K562 (cell line): ENCODE measurements around the gene LAMA2. TPM values are rescaled to one million over a fixed set of nuclear protein-coding genes. Genes with fewer than 3 reads are reported as not detected.

ENCODE experiments used
- ATAC-seq: fragments of 200-7000 bp; cut with Tn5 transposase; 3 replicates; pipeline ENCODE4 v1.9.1; 2020; ENCODE audit warnings: moderate library complexity
- BruUV-seq: library from RNA; stranded (reverse); fragments of 400-500 nt; replicated peaks from 2 replicates; lab custom pipeline; 2021; lab: Mats Ljungman, UMichigan
- CTCF ChIA-PET: fragments of 300-600 bp; formaldehyde crosslinking; extraction: SDS; loops from one replicate; lab custom pipeline; 2021; ENCODE audit warnings: low intra/inter-chr PET ratio; lab: Yijun Ruan, JAX
- POLR2A ChIA-PET: fragments of 300-600, 350-650 bp; sonication (Branson Sonifier 250); formaldehyde crosslinking; extraction: SDS; loops from one replicate; lab custom pipeline; 2021; ENCODE audit warnings: antibody characterized with exemption, inconsistent platforms; lab: Yijun Ruan, JAX
- DNase-seq, 4 experiments: peaks; one replicate each; pipeline versions ENCODE4 v3.0.0 to v3.0.0-alpha.2; 2011 to 2018; ENCODE audit warnings: low spot score in 3 of 4, mixed read lengths in 3 of 4; ENCODE audit errors: extremely low read depth in 1 of 4
- FAIRE-seq: peaks from 2 replicates; lab custom pipeline; 2011; peaks lifted over from hg19 to GRCh38; lab: Jason Lieb, UNC
- H2AFZ ChIP-seq: 2 replicates; pipeline ENCODE4 v1.6.0; 2011; ENCODE audit warnings: low read depth, low read length, control low read depth, inconsistent platforms
- H3K27ac ChIP-seq: fragments of 200-600 bp; 3 replicates; pipeline ENCODE4 v1.8.0; 2011; ENCODE audit warnings: low read depth, mild to moderate bottlenecking, control low read depth, inconsistent platforms, low read length, moderate library complexity, mixed read lengths; ENCODE audit errors: extremely low read depth
- H3K27me3 ChIP-seq, 2 experiments: fragments of 300-600 bp in 1 of 2; 2 replicates in 1 of 2; 3 replicates in 1 of 2; pipeline versions ENCODE4 v1.6.0 to v1.8.0; 2011; ENCODE audit warnings: inconsistent platforms in 2 of 2, low read length in 2 of 2, mild to moderate bottlenecking in 1 of 2, mixed read lengths in 1 of 2, moderate library complexity in 1 of 2; ENCODE audit not compliant: control insufficient read depth in 2 of 2, insufficient read depth in 2 of 2
- H3K36me3 ChIP-seq: fragments of 300-600 bp; 3 replicates; pipeline ENCODE4 v1.8.0; 2011; ENCODE audit warnings: mild to moderate bottlenecking, low read length, inconsistent platforms; ENCODE audit not compliant: control insufficient read depth, insufficient read depth
- H3K4me1 ChIP-seq, 2 experiments: fragments of 200-600 bp in 1 of 2; replicated peaks in 1 of 2; 2 replicates in 1 of 2; 3 replicates in 1 of 2; pipeline versions ENCODE4 v1.5.1 to v1.8.0; 2011; ENCODE audit warnings: inconsistent platforms in 2 of 2, low read length in 2 of 2, mild to moderate bottlenecking in 1 of 2, mixed read lengths in 1 of 2, moderate library complexity in 1 of 2; ENCODE audit not compliant: control insufficient read depth in 2 of 2, insufficient read depth in 2 of 2
- H3K4me2 ChIP-seq: 2 replicates; pipeline ENCODE4 v1.6.1; 2011; ENCODE audit warnings: low read length, control low read depth, inconsistent platforms, mixed read lengths; ENCODE audit not compliant: insufficient read depth
- H3K4me3 ChIP-seq: fragments of 200-600 bp; sonication (generic), shearing (Covaris generic); 2 replicates; pipeline ENCODE4 v1.5.1; 2016; ENCODE audit warnings: control low read depth, inconsistent platforms
- H3K79me2 ChIP-seq: fragments of 200-600 bp; 3 replicates; pipeline ENCODE4 v1.8.0; 2011; ENCODE audit warnings: low read length, inconsistent platforms; ENCODE audit not compliant: control insufficient read depth, insufficient read depth
- H3K9ac ChIP-seq, 2 experiments: 2 replicates each; pipeline versions ENCODE4 v1.6.0 to v1.6.1; 2011; ENCODE audit warnings: low read depth in 2 of 2, low read length in 2 of 2, control low read depth in 1 of 2, inconsistent platforms in 1 of 2, mild to moderate bottlenecking in 1 of 2, mixed read lengths in 1 of 2; ENCODE audit not compliant: insufficient read depth in 1 of 2
- H3K9me1 ChIP-seq: one replicate; pipeline ENCODE4 v1.6.0; 2011; ENCODE audit warnings: inconsistent platforms, mild to moderate bottlenecking, low read length, moderate library complexity; ENCODE audit not compliant: control insufficient read depth, insufficient read depth
- H3K9me3 ChIP-seq: replicated peaks from 2 replicates; pipeline ENCODE4 v1.5.1; 2011; ENCODE audit warnings: low read depth, low read length, inconsistent platforms; ENCODE audit not compliant: control insufficient read depth, insufficient read depth
- H4K20me1 ChIP-seq: replicated peaks from 2 replicates; pipeline ENCODE4 v1.6.1; 2011; ENCODE audit warnings: low read length, inconsistent platforms, mixed read lengths; ENCODE audit not compliant: control insufficient read depth, insufficient read depth
- CBFA2T3 ChIP-seq: fragments of 450-650 bp; IDR thresholded peaks from 2 replicates; pipeline ENCODE4 v1.6.1; 2017
- CBFB ChIP-seq: sonication (generic); formaldehyde crosslinking; IDR thresholded peaks from 2 replicates; pipeline ENCODE4 v1.4.0; 2020; ENCODE audit warnings: mild to moderate bottlenecking, missing genetic modification reagents
- DDX20 ChIP-seq: fragments of 450-650 bp; IDR thresholded peaks from 2 replicates; pipeline ENCODE4 v1.6.1; 2016; ENCODE audit warnings: missing genetic modification characterization, low read depth, mild to moderate bottlenecking, missing compliant biosample characterization, moderate library complexity
- MYC ChIP-seq, 2 experiments: fragments of 250-450 bp in 1 of 2; sonication (Bioruptor Pico) in 1 of 2; IDR thresholded peaks; 2 replicates each; pipeline versions ENCODE4 v1.5.1 to v1.6.1; 2012 to 2021; ENCODE audit warnings: low read depth in 2 of 2, borderline replicate concordance in 1 of 2, improper control_type of control experiment in 1 of 2, low read length in 1 of 2, mild to moderate bottlenecking in 1 of 2, moderate library complexity in 1 of 2
- NFATC3 ChIP-seq: fragments of 450-650 bp; IDR thresholded peaks from 2 replicates; pipeline ENCODE4 v1.6.1; 2017; ENCODE audit warnings: mild to moderate bottlenecking
- TFAP4 ChIP-seq: sonication (generic); formaldehyde crosslinking; IDR thresholded peaks from 2 replicates; pipeline ENCODE4 v1.8.0; 2022; ENCODE audit warnings: missing genetic modification reagents, mild to moderate bottlenecking, moderate library complexity, borderline replicate concordance
- XRCC5 ChIP-seq: fragments of 200-400 bp; formaldehyde crosslinking; IDR thresholded peaks from 2 replicates; pipeline ENCODE4 v1.6.1; 2017; ENCODE audit warnings: low read depth, mild to moderate bottlenecking, low read length
- ZNF239 ChIP-seq: fragments of 250-450 bp; sonication (Bioruptor Pico); IDR thresholded peaks from 2 replicates; pipeline ENCODE4 v1.4.0; 2020; ENCODE audit warnings: mild to moderate bottlenecking
- in situ Hi-C: fragments of 300-500 bp; cut with MboI; formaldehyde crosslinking; loops from 4 replicates; pipeline ENCODE4 v1.15.0; 2018; ENCODE audit warnings: inconsistent platforms, mixed read lengths
- intact Hi-C: fragments of 100-400 bp; cut with micrococcal nuclease; formaldehyde crosslinking; loops from 2 replicates; pipeline ENCODE4 v1.14.2; 2022
- polyA plus RNA-seq, 8 experiments: library from polyadenylated mRNA; depleted of rRNA in 4 of 8; stranded (reverse) in 5 of 8; unstranded in 3 of 8; fragments of >200 nt; fragmentation: Nextera tagmentation in 2 of 8; fragmentation: Illumina TruSeq in 1 of 8; extraction: Ambion mirVana in 2 of 8; extraction: Trizol in 1 of 8; gene quantifications; 2 replicates each; pipeline versions ENCODE4 v1.2.1 to v1.2.3, GENCODE V29; 2011 to 2014; ENCODE audit warnings: inconsistent platforms in 1 of 8, missing spikeins in 1 of 8
- total RNA-seq, 7 experiments: library from RNA; depleted of rRNA in 6 of 7; stranded (reverse); fragments of >200 nt in 6 of 7; fragmentation: Illumina TruSeq in 2 of 7; extraction: Trizol in 2 of 7; gene quantifications; 2 replicates each; pipeline versions ENCODE4 v1.2.1 to v1.2.3, GENCODE V29; 2011 to 2021; ENCODE audit warnings: low replicate concordance in 1 of 7

Gene LAMA2
- total and polyA plus RNA-seq, 9 of the 15 experiments (the other 6 are each of a cell fraction or from before 2014, with no cell fraction given), result 0.04 to 1.5 (median 0.36) TPM

- no TSS peak for BruUV-seq
- FAIRE-seq (no peak), DNase-seq (no peak), ATAC-seq (no peak)
- H3K27ac ChIP-seq, result no peak overlapping the region
- intact Hi-C loops (no loop called here), in situ Hi-C loops (no loop called here)
- no peaks in the 10 kb centered on the region for H3K79me2 ChIP-seq
- H3K4me1 ChIP-seq, result no peaks in the 10 kb centered on the region
- TF ChIP-seq ZNF239 (CRISPR knock-in tag) (no peak), CBFA2T3 (no peak), CBFB (CRISPR knock-in tag) (no peak), DDX20 (tag) (no peak), TFAP4 (CRISPR knock-in tag) (no peak), NFATC3 (no peak), XRCC5 (no peak), MYC (IDR thresholded peaks at IDR 0.05; ENCODE audit: low read depth, low read length) (no peak), MYC (CRISPR knock-in tag; IDR thresholded peaks at IDR 0.05; ENCODE audit: borderline replicate concordance, low read depth) (no peak)
- H3K4me2 ChIP-seq, result no peak overlapping the region
- H3K4me3 ChIP-seq, result no peak overlapping the region
- no peak overlapping the region for H2AFZ ChIP-seq
- no peaks in the 10 kb centered on the region for H3K9me1 ChIP-seq
- H3K9me3 ChIP-seq, result no peaks in the 10 kb centered on the region
- ChIA-PET POLR2A (no interaction called here), CTCF (no interaction called here)
- H4K20me1 ChIP-seq, result no peaks in the 10 kb centered on the region
- H3K27me3 ChIP-seq, result no peaks in the 10 kb centered on the region
- H3K36me3 ChIP-seq, result no peaks in the 10 kb centered on the region
- H3K9ac ChIP-seq, result no peak overlapping the region
Observed at GRCh38 chr6:129282019-129282418, 399.1 kb downstream of the LAMA2 start.
